Posterior vena cava (tissue), 2 donors: ENCODE measurements around the gene LEMD2. TPM values are rescaled to one million over a fixed set of nuclear protein-coding genes. Genes with fewer than 3 reads are reported as not detected.
"Not testable (repeated sequence)": the region's sequence is repeated elsewhere in the genome, so short reads cannot be mapped to it uniquely, and the experiment has no call there.

Source experiments
- DNase-seq: peaks from one replicate; pipeline ENCODE4 v3.0.0-alpha.2; 2020; ENCODE audit warnings: low spot score
- intact Hi-C, 2 donors: fragments of 100-400 bp; cut with DNase I; formaldehyde crosslinking; loops; one replicate each; pipeline versions ENCODE4 v1.14.1 to v1.14.2; 2022 to 2023
- long read RNA-seq, 2 donors: library from polyadenylated mRNA; unstranded; transcript quantifications; one replicate each; pipeline ENCODE4 v2.0.0, GENCODE V29; 2020 to 2021
- total RNA-seq, 2 donors: library from RNA; stranded (reverse); fragmentation: NEBNext Ultra II Directional; extraction: Animal tissue kit (Norgen Biotek cat#: 25700); gene quantifications; one replicate each; pipeline ENCODE4 v1.2.1, GENCODE V29; 2021
- donor health status: DM: yes; HTN: yes; CAD: no.
- donor health status: DM: yes; HTN: yes; CAD: no.

Gene LEMD2
- 10 to 100 TPM; 38.0 to 41.4 TPM for total RNA-seq
- long read RNA-seq, donor 1, transcript LEMD2-201 (9 exons, 2,958 nt): major isoform, 34 of 45 reads
- long read RNA-seq, donor 1, partial matches to known transcripts: 3 of 45 reads
- long read RNA-seq, donor 1, other reads (novel, unspliced or antisense): 6 of 45 reads
- long read RNA-seq, donor 2, partial matches to known transcripts: 1 of 11 reads
- long read RNA-seq, donor 2, other reads (novel, unspliced or antisense): 7 of 11 reads

DNA sequence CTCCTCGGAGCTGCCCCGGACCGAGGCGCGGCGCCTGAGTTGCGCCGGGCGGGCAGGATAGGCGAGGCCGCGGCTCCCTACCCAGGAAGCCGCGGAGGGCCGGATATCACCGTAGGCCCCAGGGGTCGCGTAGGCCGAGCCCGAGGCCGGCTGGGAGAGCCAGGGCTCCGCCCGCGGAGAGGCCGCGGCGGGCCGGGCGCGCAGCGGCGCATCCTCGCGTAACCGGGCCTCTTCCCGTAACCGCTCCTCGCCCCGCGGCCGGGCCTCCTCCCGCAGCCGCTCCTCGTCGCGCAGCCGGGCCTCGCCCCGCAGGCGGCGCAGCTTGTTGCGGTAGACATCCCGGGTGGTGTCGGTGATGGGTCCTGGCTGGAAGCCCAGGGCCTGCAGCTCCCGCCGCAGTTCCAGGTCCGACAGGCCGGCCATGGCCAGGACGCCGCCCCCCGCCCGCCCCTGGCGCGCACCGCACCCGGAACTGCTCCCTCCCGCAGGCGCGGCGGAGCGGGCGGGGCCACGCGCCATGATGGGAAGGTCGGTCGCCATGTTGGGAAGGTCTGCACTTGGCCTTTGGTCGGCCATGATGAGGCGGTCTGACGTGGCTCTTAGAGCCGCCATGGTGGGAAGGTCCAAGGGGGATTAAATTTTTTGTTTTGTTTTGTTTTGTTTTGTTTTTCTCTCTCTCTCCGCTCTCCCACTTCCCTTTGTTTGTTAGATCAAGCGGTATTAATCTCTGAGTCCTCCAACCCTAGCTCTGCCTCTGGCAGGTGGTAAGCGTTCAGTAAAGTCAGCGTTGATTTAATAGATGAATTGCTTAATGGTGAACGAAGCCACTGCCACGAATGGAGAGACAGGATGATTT, at the start of gene LEMD2:
LEMD2 (minus strand) TSS at position 437 of the 856 bp plus-strand sequence; CDS start at position 423, 14 bp downstream.
- intact Hi-C loops: no loop called here
- DNase-seq: peak; percentile 98

DNA sequence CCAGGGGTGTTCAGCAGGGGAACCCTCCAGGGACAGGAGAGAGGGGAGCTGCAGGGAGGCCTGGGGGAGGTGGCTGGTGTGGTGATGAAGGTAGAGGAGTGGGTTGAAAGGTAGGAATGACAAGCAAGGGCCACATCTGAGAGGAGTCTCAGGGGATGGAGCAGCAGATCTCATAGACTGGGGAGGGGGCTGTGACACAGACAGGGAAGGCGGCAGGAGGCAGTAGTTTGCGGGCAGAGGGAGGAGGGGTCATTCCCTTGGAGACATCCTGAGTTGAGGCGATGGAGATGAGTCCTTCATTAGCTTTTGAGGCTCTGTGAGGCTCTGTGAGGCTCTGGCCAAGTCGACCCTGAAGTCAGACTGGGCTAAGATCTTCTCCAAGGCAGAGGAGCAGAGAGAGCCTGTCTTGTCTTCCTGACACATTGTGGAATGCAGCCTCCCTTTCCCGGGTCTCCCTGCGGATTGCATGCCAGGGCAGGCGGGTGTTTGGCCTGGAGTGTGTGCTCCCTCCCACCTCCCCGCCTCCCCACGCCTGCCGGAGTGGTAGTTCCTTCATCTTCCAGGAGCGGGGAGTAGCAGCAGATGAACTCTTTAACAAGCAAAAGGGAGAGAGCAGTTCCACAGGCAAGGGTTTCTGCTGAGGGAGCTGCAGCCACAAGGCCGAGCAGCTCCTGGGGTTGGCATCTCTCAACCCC, 49.2 kb upstream of the LEMD2 start:
- no peak for DNase-seq

DNA sequence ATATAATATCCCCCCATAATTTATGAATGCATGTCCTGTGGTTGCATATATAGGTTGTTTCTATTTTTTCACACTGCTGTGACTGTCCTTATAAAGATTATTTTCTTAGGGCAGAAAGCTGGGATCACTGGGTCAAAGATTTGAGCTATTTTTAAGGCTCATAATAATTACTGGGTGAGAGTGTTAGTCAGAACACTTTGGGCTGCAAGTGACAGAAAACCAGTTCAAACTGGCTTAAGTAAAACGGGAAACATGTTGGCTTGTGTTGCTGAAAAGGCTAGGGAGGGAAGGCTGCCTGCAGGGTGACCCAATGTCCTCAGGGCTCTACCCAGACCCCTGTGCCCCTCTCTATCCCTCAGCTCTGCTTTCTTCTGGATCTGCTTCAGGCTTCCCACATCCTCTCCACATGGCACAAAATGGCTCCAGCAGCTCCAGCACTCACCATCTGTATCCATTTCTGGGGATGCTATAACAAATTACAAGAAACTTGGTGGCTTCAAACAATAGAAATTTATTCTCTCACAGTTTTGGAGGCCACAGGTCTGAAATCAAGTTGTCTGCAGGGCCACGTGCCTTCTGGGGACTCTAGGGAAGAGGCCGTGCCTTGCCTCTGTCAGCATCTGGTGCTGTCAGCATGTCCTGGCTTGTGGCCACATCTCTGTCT, 48.0 kb upstream of the LEMD2 start:
- no peak for DNase-seq
- intact Hi-C loops: no loop called here

More for the DNA sequence above, 49.2 kb upstream of the LEMD2 start:
- intact Hi-C loops: no loop called here

DNA sequence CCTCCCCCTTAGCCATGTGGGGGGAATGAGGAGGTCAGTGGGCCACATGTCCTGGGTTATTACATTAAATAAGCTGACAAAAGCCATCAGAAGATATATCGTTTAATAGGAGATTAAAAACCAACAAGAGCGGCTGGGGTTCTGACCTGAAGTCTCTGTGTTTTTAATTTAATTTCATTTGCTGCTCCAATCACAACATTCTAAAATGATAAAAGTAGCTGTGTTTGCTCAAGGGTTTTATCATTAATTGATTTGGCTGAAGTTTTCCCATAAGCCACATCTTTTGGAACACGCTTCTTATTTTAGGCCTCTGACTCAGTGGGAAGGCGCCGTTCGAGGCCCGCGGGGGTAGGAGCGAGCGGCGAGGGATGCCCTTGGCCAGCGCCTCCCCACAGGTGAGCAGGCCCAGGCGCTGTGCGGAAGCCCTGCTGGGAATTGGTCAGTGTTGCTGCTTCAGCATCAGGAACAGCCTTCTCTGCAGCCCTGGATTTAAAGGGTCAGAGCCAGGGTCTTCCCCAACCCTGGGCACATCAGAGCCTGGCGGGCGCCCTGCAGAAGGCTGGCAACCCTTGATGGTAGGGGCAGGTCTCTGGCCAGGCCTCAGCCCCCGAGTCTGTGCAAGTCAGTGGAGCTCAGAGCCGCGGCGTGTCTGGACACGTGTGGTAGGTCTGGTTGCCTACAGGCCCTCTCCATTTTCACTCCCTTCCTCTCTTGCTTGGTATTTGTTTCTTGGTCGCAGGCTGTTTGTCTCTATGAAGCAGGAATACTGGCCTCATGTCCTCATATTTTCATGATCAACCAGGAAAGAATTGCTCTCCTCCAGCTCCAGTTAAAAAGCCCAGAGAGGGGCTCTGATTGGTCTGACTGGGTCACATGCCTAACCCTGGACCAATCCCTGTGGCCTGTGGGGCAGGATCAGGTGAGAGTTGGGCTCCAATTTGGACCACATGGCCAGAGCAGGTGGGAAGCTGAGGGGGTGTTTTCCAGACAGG, 45.8 kb upstream of the LEMD2 start:
- intact Hi-C loops: no loop called here

DNA sequence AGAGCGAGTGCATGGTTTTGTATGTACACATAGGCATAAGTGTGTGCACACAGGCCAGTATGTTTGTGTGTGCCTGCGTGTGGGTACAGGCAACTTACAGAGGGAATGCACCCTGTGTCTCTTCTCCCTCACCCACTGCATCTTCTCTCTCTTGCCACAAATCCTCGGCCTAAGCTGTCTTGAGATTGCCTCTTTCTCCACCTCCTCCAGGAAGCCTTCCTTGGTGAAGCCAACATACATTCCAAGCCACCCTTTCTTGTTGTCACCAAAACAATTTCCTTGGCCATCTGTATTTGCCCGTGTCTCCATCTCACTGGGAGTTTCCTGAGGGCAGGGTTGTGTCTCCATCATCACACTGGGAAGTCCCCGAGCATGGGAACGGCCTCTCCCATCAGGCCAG, 44.7 kb upstream of the LEMD2 start:
- DNase-seq: no peak
- intact Hi-C loops: no loop called here

More for the DNA sequence above, 45.8 kb upstream of the LEMD2 start:
- no peak for DNase-seq

DNA sequence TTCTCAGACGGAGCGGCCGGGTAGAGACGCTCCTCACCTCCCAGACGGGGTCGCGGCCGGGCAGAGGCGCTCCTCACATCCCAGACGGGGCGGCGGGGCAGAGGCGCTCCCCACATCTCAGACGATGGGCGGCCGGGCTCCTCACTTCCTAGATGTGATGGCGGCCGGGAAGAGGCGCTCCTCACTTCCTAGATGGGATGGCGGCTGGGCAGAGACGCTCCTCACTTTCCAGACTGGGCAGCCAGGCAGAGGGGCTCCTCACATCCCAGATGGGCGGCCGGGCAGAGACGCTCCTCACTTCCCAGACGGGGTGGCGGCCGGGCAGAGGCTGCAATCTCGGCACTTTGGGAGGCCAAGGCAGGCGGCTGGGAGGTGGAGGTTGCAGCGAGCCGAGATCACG, 43.9 kb upstream of the LEMD2 start:
- DNase-seq, intact Hi-C loops: not testable (repeated sequence)

DNA sequence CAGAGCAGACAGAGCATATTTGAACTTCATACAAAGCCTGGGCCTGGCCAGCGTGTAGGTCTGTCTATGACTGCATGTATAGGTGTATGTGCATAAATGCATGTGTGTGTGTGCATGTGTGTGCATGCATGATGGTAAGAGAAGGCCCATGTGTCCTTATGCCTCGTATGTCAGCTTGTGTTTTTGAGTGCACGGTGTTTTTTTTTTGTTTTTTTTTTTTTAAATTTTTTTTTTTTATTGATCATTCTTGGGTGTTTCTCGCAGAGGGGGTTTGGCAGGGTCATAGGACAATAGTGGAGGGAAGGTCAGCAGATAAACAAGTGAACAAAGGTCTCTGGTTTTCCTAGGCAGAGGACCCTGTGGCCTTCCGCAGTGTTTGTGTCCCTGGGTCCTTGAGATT, 42.8 kb upstream of the LEMD2 start:
- DNase-seq, intact Hi-C loops: not testable (repeated sequence)

DNA sequence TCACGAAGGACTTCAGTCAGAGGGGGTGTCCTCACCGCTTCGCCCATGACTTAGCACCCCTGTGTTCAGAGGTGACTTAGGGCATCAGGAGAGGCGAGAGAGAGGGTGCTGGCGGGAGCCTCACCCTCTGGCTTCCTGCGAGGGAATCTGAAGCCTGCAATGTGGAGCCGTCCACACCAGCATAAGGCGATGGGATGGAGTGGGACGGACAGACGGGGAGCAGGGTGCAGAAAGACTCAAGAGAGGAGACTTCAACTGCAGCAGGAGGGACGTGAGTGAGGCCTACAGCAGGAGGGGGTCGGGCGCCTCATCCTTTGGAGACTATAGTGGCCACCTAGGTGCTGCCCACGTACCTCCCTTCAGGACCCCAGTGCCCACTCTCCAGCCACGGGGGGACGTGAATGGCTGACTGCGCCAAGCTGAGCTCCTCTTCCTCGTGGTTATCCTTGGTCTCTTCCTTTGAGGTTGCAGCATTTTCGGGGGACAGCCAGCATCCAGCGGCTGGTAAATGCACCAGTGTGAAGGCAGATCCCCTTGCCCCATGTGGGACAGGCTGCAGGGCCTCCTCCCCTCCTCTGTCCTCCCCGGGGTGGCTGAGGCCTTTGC, 41.8 kb upstream of the LEMD2 start:
- peak; percentile 71 for DNase-seq
- intact Hi-C loops: no loop called here

DNA sequence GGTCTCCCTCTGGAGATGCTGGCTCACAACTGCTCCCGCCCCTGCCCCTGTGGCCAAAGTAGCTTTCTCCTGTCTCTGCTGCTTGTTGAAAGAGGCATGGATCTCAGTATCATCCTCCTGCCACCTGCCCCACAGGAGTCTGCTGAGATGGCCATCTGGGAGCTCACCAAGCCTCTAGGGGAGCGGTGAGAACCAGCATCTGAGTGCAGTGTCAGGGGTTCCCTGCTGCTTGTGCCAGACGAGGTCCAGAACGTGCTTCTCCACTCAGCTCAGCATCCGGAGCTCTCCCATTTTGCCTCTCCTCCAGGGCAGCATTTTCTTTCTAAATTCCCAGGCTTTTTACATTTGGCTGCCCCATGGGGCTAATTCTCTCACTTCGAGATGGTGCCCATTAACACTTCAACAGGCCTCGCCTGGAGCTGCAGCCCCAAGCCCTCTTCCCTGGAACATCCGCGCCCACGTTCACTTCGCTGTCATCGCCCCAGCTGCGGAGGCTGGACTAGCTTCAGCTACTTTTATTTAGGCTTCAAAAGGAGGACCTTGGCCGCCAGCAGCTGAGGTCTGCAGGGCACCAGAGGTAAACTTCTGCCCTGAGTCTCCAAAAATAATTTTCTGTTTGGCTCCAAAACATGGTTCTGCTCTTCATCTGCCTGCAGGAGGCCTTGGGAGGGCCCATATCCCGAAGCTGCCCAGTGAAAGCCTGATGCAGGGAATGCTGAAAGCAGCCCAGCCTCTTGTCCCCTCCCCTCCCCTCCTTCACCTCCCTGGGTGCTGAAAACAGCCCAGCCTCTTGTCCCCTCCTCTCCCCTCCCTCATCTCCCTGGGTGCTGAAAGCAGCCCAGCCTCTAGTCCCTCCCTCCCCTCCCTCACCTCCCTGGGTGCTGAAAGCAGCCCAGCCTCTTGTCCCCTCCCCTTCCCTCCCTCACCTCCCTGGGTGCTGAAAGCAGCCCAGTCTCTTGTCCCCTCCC, 40.1 kb upstream of the LEMD2 start:
- intact Hi-C loops: no loop called here
- DNase-seq: peak; percentile 62

DNA sequence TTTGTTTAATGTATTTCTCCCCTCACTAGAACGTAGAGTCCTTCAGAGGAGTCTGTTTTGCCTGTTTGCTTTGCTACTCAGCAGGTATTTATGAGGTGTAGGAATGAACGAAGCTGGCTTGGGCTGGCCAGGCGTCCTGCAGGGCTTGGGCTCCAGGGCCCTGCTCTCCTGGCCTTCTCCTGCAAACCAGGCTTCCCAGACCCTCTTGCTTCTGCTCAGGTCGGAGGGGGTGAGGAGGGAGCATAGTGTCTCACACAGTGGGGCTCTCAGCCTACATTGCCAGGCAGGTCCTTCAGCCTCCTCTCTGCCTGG, 39.5 kb upstream of the LEMD2 start:
- intact Hi-C loops: no loop called here

DNA sequence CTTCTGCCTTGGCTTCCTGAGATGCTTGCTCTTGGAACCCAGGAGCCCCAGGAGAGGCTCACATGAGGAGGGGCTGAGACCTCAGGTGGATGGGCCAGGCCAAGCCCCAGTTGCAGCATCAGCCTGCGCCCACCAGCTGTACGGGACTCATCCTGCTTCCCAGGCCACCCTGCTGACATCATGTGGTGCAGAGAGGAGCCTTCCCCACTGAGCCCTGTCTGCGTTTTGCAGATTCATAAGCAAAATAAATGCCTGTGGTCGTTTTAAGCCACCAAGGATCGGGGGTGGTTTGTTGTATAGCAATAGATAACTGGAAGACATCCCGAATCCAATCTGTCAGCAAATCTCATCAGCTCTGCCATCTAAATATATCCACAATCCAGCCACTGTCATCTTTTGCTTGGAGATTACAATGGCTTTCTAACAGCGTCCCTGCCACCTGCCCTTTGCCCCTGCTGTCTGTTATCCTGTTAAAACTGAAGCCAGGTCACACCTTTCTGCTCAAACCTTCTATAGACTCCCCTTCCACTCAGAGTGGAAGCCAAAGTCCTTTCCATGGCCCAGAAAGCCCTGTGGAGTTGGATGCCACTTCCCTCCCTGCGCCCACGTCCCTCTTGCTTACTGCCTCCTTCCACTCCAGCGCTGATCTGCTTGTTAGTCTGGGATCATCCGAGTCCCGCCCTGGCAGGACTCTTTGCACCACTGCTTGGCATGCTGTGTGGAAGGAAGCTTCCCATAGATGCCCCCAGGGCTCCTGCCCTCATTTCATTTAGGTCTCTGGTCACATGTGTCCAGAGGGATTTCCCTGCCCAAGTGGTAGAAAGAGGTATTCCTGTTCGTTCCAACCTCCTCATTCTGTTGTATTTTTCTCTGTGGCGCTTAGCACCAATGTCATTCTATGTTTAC, 38.9 kb upstream of the LEMD2 start:
- intact Hi-C loops: no loop called here
- peak; percentile 51 for DNase-seq

More for the DNA sequence above, 39.5 kb upstream of the LEMD2 start:
- peak; percentile 52 for DNase-seq

DNA sequence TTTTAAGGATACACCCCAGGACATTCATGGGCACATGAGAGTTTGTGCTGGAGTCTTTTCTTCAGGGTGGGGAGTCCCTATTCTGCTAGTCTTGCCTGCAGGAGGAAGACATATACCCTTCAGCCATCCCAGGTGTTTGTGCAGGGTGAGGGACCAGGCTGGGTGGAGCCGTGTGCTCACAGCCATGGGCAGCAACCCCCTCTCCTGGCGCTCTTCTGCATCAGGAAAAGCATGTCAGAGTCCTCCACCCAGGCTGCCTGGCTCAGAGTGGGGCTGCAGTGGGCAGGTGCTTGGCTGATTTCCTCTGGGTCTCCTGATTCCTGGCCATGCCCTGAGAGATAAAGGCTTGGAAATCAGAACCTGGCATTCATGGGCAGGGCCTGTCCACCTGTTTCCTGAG, 37.6 kb upstream of the LEMD2 start:
- DNase-seq: peak; percentile 45
- intact Hi-C loops: no loop called here

DNA sequence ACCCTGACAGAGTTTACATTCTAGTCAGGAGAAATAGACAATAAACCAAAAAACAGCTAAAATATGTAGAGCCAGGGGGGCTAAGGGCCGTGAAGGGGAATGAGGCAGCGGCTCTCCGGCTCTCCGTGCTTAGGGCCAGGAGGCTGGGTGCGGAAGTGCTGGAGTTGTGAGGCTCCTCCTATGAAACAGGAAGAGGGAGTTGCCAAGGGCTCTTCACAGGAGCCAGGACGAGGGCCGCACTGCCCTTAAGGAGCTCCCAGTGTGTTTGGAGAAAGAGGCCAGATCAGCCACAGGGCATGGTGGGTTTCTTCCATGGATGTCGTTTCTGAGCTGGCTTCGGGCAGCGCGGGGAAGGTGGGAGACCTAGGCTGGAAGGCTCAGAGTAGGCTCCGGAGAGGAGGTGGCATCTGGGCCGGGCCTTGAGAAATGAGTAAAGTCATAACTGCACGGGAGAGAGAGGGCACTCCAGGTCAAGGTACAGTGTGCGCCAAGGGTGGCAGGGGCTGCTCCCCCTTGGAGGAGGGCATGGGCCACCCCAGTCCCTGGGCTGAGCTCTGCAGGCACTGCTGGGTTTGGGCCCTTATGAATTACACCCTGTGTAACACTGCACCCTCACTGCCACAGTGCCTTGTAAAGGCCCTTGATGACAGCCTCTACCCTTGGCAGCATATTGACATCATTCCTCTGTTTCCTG, 35.7 kb upstream of the LEMD2 start:
- DNase-seq: peak; percentile 82
- intact Hi-C loops: no loop called here

DNA sequence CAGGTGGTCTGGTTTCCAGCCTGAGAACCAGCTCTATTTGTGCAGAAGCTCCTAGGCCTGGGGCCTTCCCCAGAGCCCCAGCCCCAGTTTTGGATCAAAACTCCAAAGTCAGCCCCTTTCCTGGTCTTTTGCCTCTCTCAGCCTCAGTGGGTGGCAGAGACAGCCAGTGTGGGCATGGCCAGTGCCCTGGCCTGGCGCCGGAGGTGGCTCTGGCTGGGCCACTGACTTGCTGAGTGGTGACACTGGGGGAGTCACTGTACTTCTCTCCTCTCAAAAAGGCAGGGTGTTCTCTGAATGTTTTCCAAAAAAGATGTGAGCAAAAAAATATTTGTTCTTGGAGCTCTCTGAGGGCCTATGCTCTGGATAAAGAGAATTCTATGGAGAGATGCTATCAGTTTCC, 34.9 kb upstream of the LEMD2 start:
- DNase-seq: peak; percentile 72
- intact Hi-C loops: no loop called here

DNA sequence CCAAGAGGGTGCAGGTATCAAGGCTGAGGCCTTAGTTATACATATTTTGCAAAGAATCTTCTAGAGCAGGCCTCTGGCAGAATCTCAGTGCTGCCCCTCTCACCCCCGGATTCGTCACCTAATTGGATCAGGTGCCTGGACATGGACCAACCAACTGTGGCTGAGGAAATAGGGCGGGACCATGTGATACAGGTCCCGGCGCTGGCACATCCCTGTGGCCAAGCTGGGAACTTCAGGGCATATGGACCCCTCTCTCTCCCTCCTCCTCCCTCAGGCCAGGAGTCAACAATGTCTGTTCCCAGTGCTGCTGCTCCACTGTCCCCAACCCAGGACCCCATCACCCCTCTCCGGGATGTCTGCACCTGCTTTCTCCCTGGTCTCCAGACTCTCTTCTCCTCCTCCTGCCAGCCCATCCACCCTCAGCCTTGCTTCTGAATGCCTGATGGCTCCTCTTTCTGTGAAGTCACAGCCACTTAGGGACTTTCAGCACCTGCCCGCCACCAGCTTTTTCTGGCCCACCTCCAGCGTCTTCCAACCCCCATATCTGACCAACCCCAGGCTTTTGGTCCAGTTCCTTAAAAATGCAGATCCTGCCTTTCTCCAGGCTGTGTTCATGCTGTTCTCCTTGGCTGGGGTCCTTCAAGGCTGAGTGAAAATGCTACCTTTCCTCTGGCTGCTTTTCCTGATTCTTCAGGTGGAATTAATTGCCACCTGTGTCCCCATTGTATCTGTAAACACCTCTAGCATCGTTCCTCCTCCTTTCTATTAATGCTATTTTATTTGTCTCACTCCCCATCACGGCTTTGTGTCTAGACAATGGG, 33.9 kb upstream of the LEMD2 start:
- intact Hi-C loops: no loop called here
- peak; percentile 7 for DNase-seq
